Activated naive CD4-positive, alpha-beta T cell treated with anti-CD3 and anti-CD28 coated beads, Interleukin-2, amount 50 U/mL, for 24 hours (primary cell): Measurements from ENCODE around the gene THEM4.
"Not testable (repeated sequence)": the region's sequence is repeated elsewhere in the genome, so short reads cannot be mapped to it uniquely, and the experiment has no call there.

Experiments
- H3K27ac Mint-ChIP-seq: one replicate; pipeline ENCODE4 v1.8.0; 2021; ENCODE audit warnings: mild to moderate bottlenecking, mixed read lengths
- H3K27me3 Mint-ChIP-seq: one replicate; pipeline ENCODE4 v1.8.0; 2021; ENCODE audit warnings: mixed read lengths
- H3K36me3 Mint-ChIP-seq: one replicate; pipeline ENCODE4 v1.8.0; 2021; ENCODE audit warnings: mixed read lengths
- H3K4me1 Mint-ChIP-seq: one replicate; pipeline ENCODE4 v1.8.0; 2021; ENCODE audit warnings: mixed read lengths
- H3K4me3 Mint-ChIP-seq: one replicate; pipeline ENCODE4 v1.8.0; 2021; ENCODE audit warnings: mild to moderate bottlenecking, mixed read lengths
- H3K9me3 Mint-ChIP-seq: one replicate; pipeline ENCODE4 v1.8.0; 2021; ENCODE audit warnings: mixed read lengths

THEM4 gene

DNA sequence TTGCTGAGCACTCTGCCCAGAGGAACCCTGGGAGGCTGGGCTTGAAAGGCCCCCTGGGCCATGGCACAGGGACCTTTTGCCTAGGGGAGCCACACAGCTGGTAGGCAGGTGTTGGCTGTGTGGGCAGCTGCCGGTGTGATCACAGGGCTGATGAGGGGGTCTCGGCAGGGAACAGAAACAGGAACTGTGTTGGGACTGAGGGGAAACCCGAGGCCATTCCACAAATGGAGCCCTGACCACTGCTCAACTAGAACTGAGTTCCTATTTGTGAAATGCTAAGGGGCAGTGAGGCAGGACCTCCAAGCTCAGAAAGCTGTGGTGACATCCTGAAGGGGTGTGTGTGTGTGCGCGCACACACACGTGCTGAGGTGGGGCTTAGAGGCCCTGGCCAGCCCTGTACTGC is 49.4 kb downstream of the THEM4 start:
- Mint-ChIP-seq H3K27ac (no peak overlapping the region), H3K9me3 (no peaks in the 10 kb centered on the region), H3K36me3 (no peaks in the 10 kb centered on the region), H3K4me3 (no peak overlapping the region), H3K4me1 (no peaks in the 10 kb centered on the region), H3K27me3 (no peaks in the 10 kb centered on the region)

DNA sequence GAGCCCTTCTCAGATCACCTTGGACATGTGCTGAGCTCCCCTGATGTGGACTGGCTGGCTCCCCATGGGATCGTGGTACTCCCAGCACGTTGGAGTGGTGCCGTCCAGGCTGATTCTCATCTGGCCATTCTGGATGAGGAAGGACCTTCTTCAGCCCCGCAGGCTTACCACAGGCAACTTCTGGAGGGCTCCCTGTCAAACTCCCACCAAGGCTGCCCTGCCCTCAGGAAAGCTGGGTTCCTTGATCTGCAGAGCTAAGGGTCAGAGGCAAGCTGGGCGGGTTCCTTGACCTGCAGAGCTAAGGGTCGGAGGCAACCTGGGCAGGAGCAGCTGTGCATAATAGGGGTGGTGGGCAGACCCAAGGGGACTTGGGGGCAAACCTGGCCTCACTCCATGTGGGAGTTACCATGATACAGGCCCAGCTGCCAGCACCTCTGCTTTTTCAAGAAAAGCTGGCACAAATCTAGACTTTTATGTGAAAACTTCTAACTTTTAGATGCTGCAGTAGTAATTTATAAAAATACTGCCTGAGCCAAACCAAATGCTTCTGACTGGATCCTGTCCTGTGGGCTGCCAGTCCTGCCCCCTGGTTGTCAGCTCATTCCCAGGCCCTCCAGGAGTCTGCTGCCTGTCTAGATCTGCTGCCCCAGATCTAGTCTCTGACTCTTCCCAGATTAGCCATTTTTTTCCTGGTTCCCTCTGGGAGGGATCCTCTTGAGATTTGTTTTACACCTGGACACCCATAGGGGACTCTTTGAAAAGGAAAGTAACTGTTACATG is 50.2 kb downstream of the THEM4 start:
- Mint-ChIP-seq H3K4me1 (no peaks in the 10 kb centered on the region), H3K27me3 (no peaks in the 10 kb centered on the region), H3K4me3 (no peak overlapping the region), H3K9me3 (no peaks in the 10 kb centered on the region), H3K27ac (no peak overlapping the region), H3K36me3 (no peaks in the 10 kb centered on the region)

- H3K27ac Mint-ChIP-seq: no peak overlapping the region
- H3K9me3 Mint-ChIP-seq: no peaks in the 10 kb centered on the region
- H3K4me3 Mint-ChIP-seq: no peak overlapping the region
- H3K36me3 Mint-ChIP-seq: no peaks in the 10 kb centered on the region
- H3K4me1 Mint-ChIP-seq: no peaks in the 10 kb centered on the region
- no peaks in the 10 kb centered on the region for H3K27me3 Mint-ChIP-seq
Measured at GRCh38 chr1:151858030-151858746, 51.1 kb downstream of the THEM4 start.

DNA sequence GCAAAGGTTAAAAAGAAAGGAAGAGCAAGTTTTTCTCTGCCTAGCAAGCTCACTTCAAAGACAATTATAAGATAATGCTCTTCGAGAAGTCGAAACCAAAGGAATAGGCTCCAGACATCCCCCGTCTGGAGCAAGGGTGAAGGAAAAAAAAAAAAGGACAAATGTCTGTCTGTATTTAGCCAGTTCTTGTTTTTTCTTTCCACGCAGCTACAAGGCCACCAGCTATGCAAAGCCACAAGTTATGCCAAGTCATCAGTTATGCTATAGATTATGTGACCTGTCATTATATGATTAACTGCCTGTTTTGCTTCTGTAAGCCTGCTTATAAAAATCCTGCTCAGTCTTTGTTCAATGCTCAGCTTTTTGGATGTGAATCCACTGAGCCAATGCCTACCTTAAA is 53.4 kb downstream of the THEM4 start:
- Mint-ChIP-seq H3K4me1 (no peaks in the 10 kb centered on the region), H3K9me3 (no peaks in the 10 kb centered on the region), H3K27ac (no peak overlapping the region), H3K27me3 (no peaks in the 10 kb centered on the region), H3K4me3 (no peak overlapping the region), H3K36me3 (no peaks in the 10 kb centered on the region)

DNA sequence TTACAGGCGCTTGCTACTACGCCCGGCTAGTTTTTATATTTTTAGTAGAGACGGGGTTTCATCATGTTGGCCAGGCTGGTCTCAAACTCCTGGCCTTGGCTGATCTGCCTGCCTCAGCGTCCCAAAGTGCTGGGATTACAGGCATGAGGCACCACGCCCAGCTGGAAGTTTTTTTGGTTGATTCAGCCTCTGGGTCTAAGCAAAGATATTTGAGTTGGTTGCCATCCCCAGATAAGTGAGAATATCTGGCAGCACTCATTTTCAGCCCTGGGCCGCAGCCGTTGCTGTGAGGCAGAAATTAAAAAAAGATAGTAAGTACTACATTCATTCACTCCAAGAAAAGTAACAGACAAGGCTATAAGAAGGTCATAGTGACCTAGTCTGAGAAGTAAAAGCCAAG is 53.8 kb downstream of the THEM4 start:
- H3K27ac Mint-ChIP-seq, H3K4me3 Mint-ChIP-seq, H3K9me3 Mint-ChIP-seq, H3K36me3 Mint-ChIP-seq, H3K27me3 Mint-ChIP-seq, H3K4me1 Mint-ChIP-seq: not testable (repeated sequence)

DNA sequence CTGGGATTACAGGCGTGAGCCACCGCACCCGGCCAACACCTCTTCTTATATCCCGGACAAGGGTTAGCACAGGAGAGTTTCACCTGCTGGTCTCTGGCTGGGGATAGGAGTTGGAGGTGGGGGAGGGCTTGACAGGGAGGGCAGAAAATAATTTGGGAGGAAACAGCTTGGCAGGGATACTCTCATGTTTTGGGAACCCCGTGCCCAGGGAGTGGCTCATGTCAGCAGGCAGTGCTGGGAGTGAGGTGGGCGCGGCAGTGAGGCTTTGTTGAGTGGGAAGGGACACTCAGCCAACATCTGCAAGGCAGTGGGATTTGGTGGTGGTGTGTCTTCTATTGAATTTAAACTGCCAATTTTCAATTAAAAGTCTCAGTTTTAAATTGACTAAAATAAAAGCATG is 54.7 kb downstream of the THEM4 start:
- no peaks in the 10 kb centered on the region for H3K9me3 Mint-ChIP-seq
- no peak overlapping the region for H3K27ac Mint-ChIP-seq
- no peak overlapping the region for H3K4me3 Mint-ChIP-seq
- no peaks in the 10 kb centered on the region for H3K4me1 Mint-ChIP-seq
- no peaks in the 10 kb centered on the region for H3K27me3 Mint-ChIP-seq
- no peaks in the 10 kb centered on the region for H3K36me3 Mint-ChIP-seq

- Mint-ChIP-seq H3K4me3 (no peak within 1 kb of the TSS), H3K4me1 (no peaks in the 10 kb centered on the region), H3K9me3 (no peaks in the 10 kb centered on the region), H3K27ac (no peak within 1 kb of the TSS), H3K27me3 (no peaks in the 10 kb centered on the region), H3K36me3 (no peaks in the 10 kb centered on the region)
Measured at GRCh38 chr1:151853411-151853943, 55.8 kb downstream of the THEM4 start, which contains the start of gene THEM5. THEM5 (minus strand) TSS chr1:151853712; CDS start chr1:151853565, 147 bp downstream.

- no peaks in the 10 kb centered on the region for H3K36me3 Mint-ChIP-seq
- no peak overlapping the region for H3K4me3 Mint-ChIP-seq
- H3K27me3 Mint-ChIP-seq: no peaks in the 10 kb centered on the region
- H3K4me1 Mint-ChIP-seq: no peaks in the 10 kb centered on the region
- no peaks in the 10 kb centered on the region for H3K9me3 Mint-ChIP-seq
- H3K27ac Mint-ChIP-seq: no peak overlapping the region
Measured at GRCh38 chr1:151852733-151853132, 56.6 kb downstream of the THEM4 start.

- H3K4me3 Mint-ChIP-seq: no peak overlapping the region
- H3K4me1 Mint-ChIP-seq: no peaks in the 10 kb centered on the region
- H3K36me3 Mint-ChIP-seq: no peaks in the 10 kb centered on the region
- H3K27me3 Mint-ChIP-seq: no peaks in the 10 kb centered on the region
- H3K27ac Mint-ChIP-seq: no peak overlapping the region
- no peaks in the 10 kb centered on the region for H3K9me3 Mint-ChIP-seq
Measured at GRCh38 chr1:151851886-151852285, 57.4 kb downstream of the THEM4 start.

- H3K4me3 Mint-ChIP-seq: no peak overlapping the region
- H3K27me3 Mint-ChIP-seq: no peaks in the 10 kb centered on the region
Measured at GRCh38 chr1:151849871-151850270, 59.4 kb downstream of the THEM4 start.

GRCh38 chr1:151849126-151849525 is 60.2 kb downstream of the THEM4 start:
- Mint-ChIP-seq H3K27me3 (no peaks in the 10 kb centered on the region), H3K36me3 (peaks cover 3% of the 10 kb centered on the region), H3K4me3 (no peak overlapping the region), H3K4me1 (no peaks in the 10 kb centered on the region), H3K27ac (no peak overlapping the region), H3K9me3 (no peaks in the 10 kb centered on the region)

More at GRCh38 chr1:151849871-151850270, 59.4 kb downstream of the THEM4 start:
- H3K27ac Mint-ChIP-seq: no peak overlapping the region
- H3K4me1 Mint-ChIP-seq: no peaks in the 10 kb centered on the region
- H3K9me3 Mint-ChIP-seq: no peaks in the 10 kb centered on the region
- H3K36me3 Mint-ChIP-seq: peaks cover 3% of the 10 kb centered on the region

- Mint-ChIP-seq H3K4me1 (no peaks in the 10 kb centered on the region), H3K36me3 (peaks cover 3% of the 10 kb centered on the region), H3K9me3 (no peaks in the 10 kb centered on the region), H3K27ac (no peak overlapping the region), H3K27me3 (no peaks in the 10 kb centered on the region), H3K4me3 (no peak overlapping the region)
Measured at GRCh38 chr1:151847867-151848596, 61.3 kb downstream of the THEM4 start.

DNA sequence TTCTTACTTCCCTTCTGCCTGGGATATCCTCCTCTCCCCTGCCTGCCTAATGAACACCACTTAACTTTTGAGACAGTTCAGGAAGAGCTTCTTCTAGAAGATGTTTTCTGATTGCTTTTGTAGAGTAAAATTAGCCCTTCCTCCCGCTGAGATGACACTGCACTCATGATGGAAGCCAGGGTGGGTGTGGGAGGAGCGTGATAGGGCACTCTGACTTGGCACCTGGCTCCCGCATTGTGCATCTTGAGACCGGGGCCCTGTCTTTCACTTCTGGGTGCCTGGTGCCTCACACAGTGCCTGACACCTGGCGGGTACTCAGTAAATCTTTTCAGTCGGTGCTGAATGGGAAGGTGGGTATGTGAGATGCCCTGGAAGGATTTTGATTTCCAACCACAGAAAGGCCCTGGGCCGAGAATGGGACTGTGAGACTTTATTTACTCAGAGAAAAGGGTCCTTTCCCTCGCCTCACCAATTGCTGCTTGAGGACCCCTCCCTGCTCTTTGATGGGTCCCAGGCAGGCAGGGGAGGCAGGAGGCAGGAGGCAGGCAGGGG is 62.5 kb downstream of the THEM4 start:
- Mint-ChIP-seq H3K36me3 (peaks cover 3% of the 10 kb centered on the region), H3K27me3 (no peaks in the 10 kb centered on the region), H3K9me3 (no peaks in the 10 kb centered on the region), H3K27ac (no peak overlapping the region), H3K4me3 (no peak overlapping the region), H3K4me1 (peaks cover under 1% of the 10 kb centered on the region)

- Mint-ChIP-seq H3K4me3 (no peak overlapping the region), H3K27ac (no peak overlapping the region), H3K4me1 (peaks cover 3% of the 10 kb centered on the region), H3K9me3 (no peaks in the 10 kb centered on the region), H3K27me3 (no peaks in the 10 kb centered on the region), H3K36me3 (peaks cover 5% of the 10 kb centered on the region)
Measured at GRCh38 chr1:151846062-151846568, 63.2 kb downstream of the THEM4 start.

GRCh38 chr1:151843398-151843797 is 65.9 kb downstream of the THEM4 start:
- Mint-ChIP-seq H3K4me3 (no peak overlapping the region), H3K9me3 (no peaks in the 10 kb centered on the region), H3K27ac (no peak overlapping the region), H3K4me1 (peaks cover 19% of the 10 kb centered on the region), H3K36me3 (peaks cover 5% of the 10 kb centered on the region), H3K27me3 (no peaks in the 10 kb centered on the region)
